ENCODE measurements around the gene RABL6.

- TF ChIP-seq CTCF (IDR thresholded peaks at IDR 0.05): no peak
- TF ChIP-seq POLR2A (IDR thresholded peaks at IDR 0.05): no peak
Observed at GRCh38 chr9:136808075-136808805, 492 bp downstream of the RABL6 start.

Data from uterus (tissue), 2 donors.